HepG2 (cell line): ENCODE measurements around the gene LITAFD. TPM values are rescaled to one million over a fixed set of nuclear protein-coding genes. Genes with fewer than 3 reads are reported as not detected.

Source experiments
- CBX5 ChIP-seq: sonication (generic); formaldehyde crosslinking; IDR thresholded peaks from 2 replicates; pipeline ENCODE4 v1.4.0; 2020; ENCODE audit warnings: missing genetic modification reagents, borderline replicate concordance
- CREB1 ChIP-seq, 2 experiments: fragments of 450-650 bp in 1 of 2; IDR thresholded peaks; 2 replicates each; pipeline ENCODE4 v1.6.1; 2016 to 2017; ENCODE audit warnings: control low read depth in 1 of 2, mild to moderate bottlenecking in 1 of 2, missing compliant biosample characterization in 1 of 2, missing genetic modification characterization in 1 of 2
- MTF2 ChIP-seq: sonication (generic); formaldehyde crosslinking; IDR thresholded peaks from 2 replicates; pipeline ENCODE4 v1.5.0; 2020; ENCODE audit warnings: missing genetic modification reagents, borderline replicate concordance
- POLR2AphosphoS5 ChIP-seq: IDR thresholded peaks from 2 replicates; pipeline ENCODE4 v1.6.1; 2012; ENCODE audit warnings: low read depth, low read length
- RNF2 ChIP-seq: fragments of 450-650 bp; conservative IDR thresholded peaks from 2 replicates; pipeline ENCODE4 v1.6.1; 2016; ENCODE audit warnings: low read depth
- SRSF4 ChIP-seq: fragments of 200-400 bp; formaldehyde crosslinking; IDR thresholded peaks from one replicate; pipeline ENCODE4 v1.6.1; 2018; ENCODE audit warnings: mild to moderate bottlenecking, low read depth, low read length, moderate library complexity; ENCODE audit not compliant: poor library complexity, severe bottlenecking
- TOPORS ChIP-seq: sonication (generic); formaldehyde crosslinking; IDR thresholded peaks from 2 replicates; pipeline ENCODE4 v1.8.0; 2023; ENCODE audit warnings: mild to moderate bottlenecking, missing genetic modification reagents
- ZNF549 ChIP-seq: sonication (generic); formaldehyde crosslinking; IDR thresholded peaks from 2 replicates; pipeline ENCODE4 v1.5.0; 2020; ENCODE audit warnings: missing genetic modification reagents
- ZNF607 ChIP-seq: sonication (generic); formaldehyde crosslinking; IDR thresholded peaks from 2 replicates; pipeline ENCODE4 v1.5.1; 2020; ENCODE audit warnings: missing genetic modification reagents, mild to moderate bottlenecking, borderline replicate concordance
- ZNF891 ChIP-seq: sonication (generic); formaldehyde crosslinking; IDR thresholded peaks from 2 replicates; pipeline ENCODE4 v1.5.0; 2020; ENCODE audit warnings: mild to moderate bottlenecking, missing genetic modification reagents
- polyA plus RNA-seq, 8 experiments: library from polyadenylated mRNA; depleted of rRNA in 3 of 8; stranded (reverse) in 7 of 8; unstranded in 1 of 8; fragments of >200 nt; fragmentation: Illumina TruSeq in 4 of 8; extraction: Trizol in 4 of 8; gene quantifications; 2 replicates each; pipeline versions ENCODE4 v1.2.1 to v1.2.3, GENCODE V29; 2011 to 2016; ENCODE audit warnings: low read depth in 4 of 8, missing spikeins in 1 of 8, mixed read lengths in 1 of 8; ENCODE audit not compliant: insufficient read depth in 1 of 8
- total RNA-seq, 5 experiments: library from RNA; depleted of rRNA; stranded (reverse); fragments of >200 nt; fragmentation: Illumina TruSeq; extraction: Trizol; gene quantifications; 2 replicates each; pipeline ENCODE4 v1.2.3, GENCODE V29; 2016; ENCODE audit warnings: low read depth in 1 of 5
- TF ChIP-seq, protein P1 (sequence below): sonication (generic); formaldehyde crosslinking; IDR thresholded peaks from 2 replicates; pipeline ENCODE4 v1.9.0; 2021; ENCODE audit warnings: mild to moderate bottlenecking, missing genetic modification reagents
- TF ChIP-seq, protein P2 (sequence below): sonication (generic); formaldehyde crosslinking; IDR thresholded peaks from 2 replicates; pipeline ENCODE4 v1.4.0; 2020; ENCODE audit warnings: low read depth, mild to moderate bottlenecking, missing genetic modification reagents
- TF ChIP-seq, protein P3 (sequence below): sonication (generic); formaldehyde crosslinking; IDR thresholded peaks from 2 replicates; pipeline ENCODE4 v1.5.0; 2020; ENCODE audit warnings: missing genetic modification reagents
- TF ChIP-seq, protein P4 (sequence below): IDR thresholded peaks from 2 replicates; pipeline ENCODE4 v1.6.1; 2018; ENCODE audit warnings: missing genetic modification reagents
- TF ChIP-seq, protein P5 (sequence below): sonication (generic); formaldehyde crosslinking; IDR thresholded peaks from 2 replicates; pipeline ENCODE4 v1.4.0; 2020; ENCODE audit warnings: missing genetic modification reagents

The LITAFD gene
- total and polyA plus RNA-seq, 2 of the 13 experiments (the other 11 are each of a cell fraction or from before 2014, with no cell fraction given): not detected

DNA sequence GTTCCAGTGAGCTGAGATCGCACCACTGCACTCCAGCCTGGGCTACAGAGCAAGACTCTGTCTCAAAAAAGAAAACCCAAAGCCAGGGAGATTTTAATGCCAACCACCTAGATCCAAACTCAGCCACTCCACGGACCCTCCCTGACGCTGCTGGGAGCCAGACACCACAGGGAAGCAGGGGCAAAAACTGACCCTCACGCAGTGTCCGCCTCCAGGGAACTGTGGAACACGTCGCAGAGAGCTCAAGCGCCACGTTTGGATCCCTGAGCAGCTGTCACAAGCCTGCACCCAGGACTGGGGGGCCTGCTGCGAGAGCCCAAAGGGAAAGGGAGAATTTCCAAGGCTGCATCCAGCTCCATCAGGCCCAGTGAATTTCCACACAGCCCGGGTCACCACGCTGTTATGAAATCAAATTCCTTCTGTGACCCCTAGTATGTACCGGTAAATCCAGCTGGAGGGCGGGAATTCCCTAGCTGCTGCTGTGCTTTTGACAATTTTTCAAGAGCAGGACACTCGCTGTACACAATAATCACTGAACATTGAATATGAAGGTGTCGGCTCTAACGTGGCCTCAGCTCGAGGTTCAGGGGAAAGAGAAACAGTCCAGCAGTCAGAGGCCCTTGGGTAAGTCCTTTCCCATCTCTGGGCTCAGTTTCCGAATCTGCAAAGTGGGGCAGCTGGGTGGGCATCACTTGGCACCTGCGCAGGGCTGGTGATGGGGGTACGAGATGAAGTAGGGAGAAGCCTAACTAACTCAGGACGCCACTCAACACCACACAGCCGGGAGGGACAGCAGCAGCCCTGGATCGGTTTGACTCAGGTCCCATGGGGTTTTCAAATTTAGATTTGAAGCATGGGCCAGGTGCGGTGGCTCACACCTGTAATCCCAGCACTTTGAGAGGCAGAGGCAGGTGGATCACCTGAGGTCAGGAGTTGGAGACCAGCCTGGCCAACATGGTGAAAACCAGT, 22.0 kb upstream of the LITAFD start (continued):
- TF ChIP-seq, protein P1, sequence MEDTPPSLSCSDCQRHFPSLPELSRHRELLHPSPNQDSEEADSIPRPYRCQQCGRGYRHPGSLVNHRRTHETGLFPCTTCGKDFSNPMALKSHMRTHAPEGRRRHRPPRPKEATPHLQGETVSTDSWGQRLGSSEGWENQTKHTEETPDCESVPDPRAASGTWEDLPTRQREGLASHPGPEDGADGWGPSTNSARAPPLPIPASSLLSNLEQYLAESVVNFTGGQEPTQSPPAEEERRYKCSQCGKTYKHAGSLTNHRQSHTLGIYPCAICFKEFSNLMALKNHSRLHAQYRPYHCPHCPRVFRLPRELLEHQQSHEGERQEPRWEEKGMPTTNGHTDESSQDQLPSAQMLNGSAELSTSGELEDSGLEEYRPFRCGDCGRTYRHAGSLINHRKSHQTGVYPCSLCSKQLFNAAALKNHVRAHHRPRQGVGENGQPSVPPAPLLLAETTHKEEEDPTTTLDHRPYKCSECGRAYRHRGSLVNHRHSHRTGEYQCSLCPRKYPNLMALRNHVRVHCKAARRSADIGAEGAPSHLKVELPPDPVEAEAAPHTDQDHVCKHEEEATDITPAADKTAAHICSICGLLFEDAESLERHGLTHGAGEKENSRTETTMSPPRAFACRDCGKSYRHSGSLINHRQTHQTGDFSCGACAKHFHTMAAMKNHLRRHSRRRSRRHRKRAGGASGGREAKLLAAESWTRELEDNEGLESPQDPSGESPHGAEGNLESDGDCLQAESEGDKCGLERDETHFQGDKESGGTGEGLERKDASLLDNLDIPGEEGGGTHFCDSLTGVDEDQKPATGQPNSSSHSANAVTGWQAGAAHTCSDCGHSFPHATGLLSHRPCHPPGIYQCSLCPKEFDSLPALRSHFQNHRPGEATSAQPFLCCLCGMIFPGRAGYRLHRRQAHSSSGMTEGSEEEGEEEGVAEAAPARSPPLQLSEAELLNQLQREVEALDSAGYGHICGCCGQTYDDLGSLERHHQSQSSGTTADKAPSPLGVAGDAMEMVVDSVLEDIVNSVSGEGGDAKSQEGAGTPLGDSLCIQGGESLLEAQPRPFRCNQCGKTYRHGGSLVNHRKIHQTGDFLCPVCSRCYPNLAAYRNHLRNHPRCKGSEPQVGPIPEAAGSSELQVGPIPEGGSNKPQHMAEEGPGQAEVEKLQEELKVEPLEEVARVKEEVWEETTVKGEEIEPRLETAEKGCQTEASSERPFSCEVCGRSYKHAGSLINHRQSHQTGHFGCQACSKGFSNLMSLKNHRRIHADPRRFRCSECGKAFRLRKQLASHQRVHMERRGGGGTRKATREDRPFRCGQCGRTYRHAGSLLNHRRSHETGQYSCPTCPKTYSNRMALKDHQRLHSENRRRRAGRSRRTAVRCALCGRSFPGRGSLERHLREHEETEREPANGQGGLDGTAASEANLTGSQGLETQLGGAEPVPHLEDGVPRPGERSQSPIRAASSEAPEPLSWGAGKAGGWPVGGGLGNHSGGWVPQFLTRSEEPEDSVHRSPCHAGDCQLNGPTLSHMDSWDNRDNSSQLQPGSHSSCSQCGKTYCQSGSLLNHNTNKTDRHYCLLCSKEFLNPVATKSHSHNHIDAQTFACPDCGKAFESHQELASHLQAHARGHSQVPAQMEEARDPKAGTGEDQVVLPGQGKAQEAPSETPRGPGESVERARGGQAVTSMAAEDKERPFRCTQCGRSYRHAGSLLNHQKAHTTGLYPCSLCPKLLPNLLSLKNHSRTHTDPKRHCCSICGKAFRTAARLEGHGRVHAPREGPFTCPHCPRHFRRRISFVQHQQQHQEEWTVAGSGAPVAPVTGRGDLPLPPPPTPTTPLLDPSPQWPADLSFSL (CRISPR knock-in tag): no peak
- TF ChIP-seq RNF2 (no peak), ZNF607 (CRISPR knock-in tag) (no peak; the same call in 1 of the 2 replicates), ZNF549 (CRISPR knock-in tag) (no peak), MTF2 (CRISPR knock-in tag) (no peak), CREB1 (IDR thresholded peaks at IDR 0.05) (no peak), CREB1 (CRISPR knock-in tag; IDR thresholded peaks at IDR 0.05) (no peak), POLR2AphosphoS5 (no peak; the same call in 1 of the 2 replicates), CBX5 (CRISPR knock-in tag) (peak; percentile 59; the same call in 1 of the 2 replicates), ZNF891 (CRISPR knock-in tag) (peak; percentile 80; the same call in 1 of the 2 replicates), SRSF4 (no peak), TOPORS (CRISPR knock-in tag) (0 out of 2 replicates have a peak, but pooled peaks have one; percentile 26)
- TF ChIP-seq, protein P2, sequence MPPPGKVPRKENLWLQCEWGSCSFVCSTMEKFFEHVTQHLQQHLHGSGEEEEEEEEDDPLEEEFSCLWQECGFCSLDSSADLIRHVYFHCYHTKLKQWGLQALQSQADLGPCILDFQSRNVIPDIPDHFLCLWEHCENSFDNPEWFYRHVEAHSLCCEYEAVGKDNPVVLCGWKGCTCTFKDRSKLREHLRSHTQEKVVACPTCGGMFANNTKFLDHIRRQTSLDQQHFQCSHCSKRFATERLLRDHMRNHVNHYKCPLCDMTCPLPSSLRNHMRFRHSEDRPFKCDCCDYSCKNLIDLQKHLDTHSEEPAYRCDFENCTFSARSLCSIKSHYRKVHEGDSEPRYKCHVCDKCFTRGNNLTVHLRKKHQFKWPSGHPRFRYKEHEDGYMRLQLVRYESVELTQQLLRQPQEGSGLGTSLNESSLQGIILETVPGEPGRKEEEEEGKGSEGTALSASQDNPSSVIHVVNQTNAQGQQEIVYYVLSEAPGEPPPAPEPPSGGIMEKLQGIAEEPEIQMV: no peak
- TF ChIP-seq, protein P3, sequence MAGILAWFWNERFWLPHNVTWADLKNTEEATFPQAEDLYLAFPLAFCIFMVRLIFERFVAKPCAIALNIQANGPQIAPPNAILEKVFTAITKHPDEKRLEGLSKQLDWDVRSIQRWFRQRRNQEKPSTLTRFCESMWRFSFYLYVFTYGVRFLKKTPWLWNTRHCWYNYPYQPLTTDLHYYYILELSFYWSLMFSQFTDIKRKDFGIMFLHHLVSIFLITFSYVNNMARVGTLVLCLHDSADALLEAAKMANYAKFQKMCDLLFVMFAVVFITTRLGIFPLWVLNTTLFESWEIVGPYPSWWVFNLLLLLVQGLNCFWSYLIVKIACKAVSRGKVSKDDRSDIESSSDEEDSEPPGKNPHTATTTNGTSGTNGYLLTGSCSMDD: no peak
- TF ChIP-seq, protein P4, sequence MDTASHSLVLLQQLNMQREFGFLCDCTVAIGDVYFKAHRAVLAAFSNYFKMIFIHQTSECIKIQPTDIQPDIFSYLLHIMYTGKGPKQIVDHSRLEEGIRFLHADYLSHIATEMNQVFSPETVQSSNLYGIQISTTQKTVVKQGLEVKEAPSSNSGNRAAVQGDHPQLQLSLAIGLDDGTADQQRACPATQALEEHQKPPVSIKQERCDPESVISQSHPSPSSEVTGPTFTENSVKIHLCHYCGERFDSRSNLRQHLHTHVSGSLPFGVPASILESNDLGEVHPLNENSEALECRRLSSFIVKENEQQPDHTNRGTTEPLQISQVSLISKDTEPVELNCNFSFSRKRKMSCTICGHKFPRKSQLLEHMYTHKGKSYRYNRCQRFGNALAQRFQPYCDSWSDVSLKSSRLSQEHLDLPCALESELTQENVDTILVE (CRISPR knock-in tag): peak; percentile 86
- TF ChIP-seq, protein P5, sequence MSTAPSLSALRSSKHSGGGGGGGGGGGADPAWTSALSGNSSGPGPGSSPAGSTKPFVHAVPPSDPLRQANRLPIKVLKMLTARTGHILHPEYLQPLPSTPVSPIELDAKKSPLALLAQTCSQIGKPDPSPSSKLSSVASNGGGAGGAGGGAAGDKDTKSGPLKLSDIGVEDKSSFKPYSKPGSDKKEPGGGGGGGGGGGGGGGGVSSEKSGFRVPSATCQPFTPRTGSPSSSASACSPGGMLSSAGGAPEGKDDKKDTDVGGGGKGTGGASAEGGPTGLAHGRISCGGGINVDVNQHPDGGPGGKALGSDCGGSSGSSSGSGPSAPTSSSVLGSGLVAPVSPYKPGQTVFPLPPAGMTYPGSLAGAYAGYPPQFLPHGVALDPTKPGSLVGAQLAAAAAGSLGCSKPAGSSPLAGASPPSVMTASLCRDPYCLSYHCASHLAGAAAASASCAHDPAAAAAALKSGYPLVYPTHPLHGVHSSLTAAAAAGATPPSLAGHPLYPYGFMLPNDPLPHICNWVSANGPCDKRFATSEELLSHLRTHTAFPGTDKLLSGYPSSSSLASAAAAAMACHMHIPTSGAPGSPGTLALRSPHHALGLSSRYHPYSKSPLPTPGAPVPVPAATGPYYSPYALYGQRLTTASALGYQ (CRISPR knock-in tag): peak; percentile 89
